Body of pancreas (tissue), 4 donors: ENCODE data around the gene MCF2L2. TPM values are rescaled to one million over a fixed set of nuclear protein-coding genes. Genes with fewer than 3 reads are reported as not detected.

ENCODE experiments used
- ATAC-seq: fragments of 150-250 bp; one replicate; pipeline ENCODE4 v1.9.1; 2016
- DNase-seq, 4 donors: peaks; one replicate each; pipeline ENCODE4 v3.0.0-alpha.2; 2019
- H3K27ac ChIP-seq, 4 donors: fragments of 200-600 bp; sonication (generic); 1 replicate in 3 of 4; 2 replicates in 1 of 4; pipeline versions ENCODE4 v1.5.1 to v1.6.1; 2016 to 2019; ENCODE audit warnings: mild to moderate bottlenecking in 1 of 4, mixed read lengths in 1 of 4, moderate library complexity in 1 of 4
- H3K27me3 ChIP-seq, 2 donors: fragments of 200-600 bp; sonication (generic); one replicate each; pipeline ENCODE4 v1.6.0; 2016; ENCODE audit warnings: mild to moderate bottlenecking in 1 of 2
- H3K36me3 ChIP-seq, 2 donors: fragments of 200-600 bp; sonication (generic); replicated peaks in 1 of 2; 2 replicates each; pipeline ENCODE4 v1.5.1; 2016; ENCODE audit warnings: low read depth in 2 of 2; ENCODE audit not compliant: insufficient read depth in 1 of 2
- H3K4me1 ChIP-seq: fragments of 200-600 bp; sonication (generic); one replicate; pipeline ENCODE4 v1.6.0; 2016
- H3K4me3 ChIP-seq, 2 donors: fragments of 200-600 bp; sonication (generic); 1 replicate in 1 of 2; 2 replicates in 1 of 2; pipeline ENCODE4 v1.5.1; 2016 to 2019
- H3K9me3 ChIP-seq, 3 donors: fragments of 200-600 bp; sonication (generic); 1 replicate in 2 of 3; 2 replicates in 1 of 3; pipeline ENCODE4 v1.5.1; 2016
- CTCF ChIP-seq, 7 experiments: fragments of 450-650 bp in 4 of 7; fragments of 200-600 bp in 3 of 7; sonication (generic) in 3 of 7; IDR thresholded peaks; one replicate each; pipeline ENCODE4 v1.5.1; 2016 to 2019; ENCODE audit warnings: antibody characterized with exemption in 7 of 7
- POLR2A ChIP-seq, 3 donors: fragments of 450-650 bp; IDR thresholded peaks; one replicate each; pipeline ENCODE4 v1.6.1; 2016; ENCODE audit warnings: antibody characterized with exemption in 3 of 3, mild to moderate bottlenecking in 2 of 3
- WGBS, 2 donors: methylation state at CpG; one replicate each; pipeline ENCODE4 v1.1.5; 2017; 5-methylcytosine and 5-hydroxymethylcytosine counted together
- intact Hi-C: fragments of 100-400 bp; cut with DNase I; formaldehyde crosslinking; loops from one replicate; pipeline ENCODE4 v1.15.1; 2023
- total RNA-seq, 2 donors: library from RNA; depleted of rRNA; stranded (reverse); fragments of >200 nt; gene quantifications; one replicate each; pipeline ENCODE4 v1.1.0, GENCODE V29; 2016

The MCF2L2 gene
- total RNA-seq, 2 donors from 2014 or later, result 0.26 TPM; not detected in 1

- ATAC-seq, result no peak
- intact Hi-C loops, result no loop called here
- H3K27ac ChIP-seq, result no peak overlapping the region
- 44 to 47% methylated on average over 2 of the region's 2 CpGs for WGBS, 2 donors
- H3K36me3 ChIP-seq, result no peaks in the 10 kb centered on the region
- no peak for TF ChIP-seq POLR2A (IDR thresholded peaks at IDR 0.05)
- TF ChIP-seq CTCF (IDR thresholded peaks at IDR 0.05), result no peak
- no peaks in the 10 kb centered on the region for H3K9me3 ChIP-seq
- H3K4me3 ChIP-seq, result no peak overlapping the region
- DNase-seq, result peak in 2 of 4 donors; percentile 20 to 32
- no peaks in the 10 kb centered on the region for H3K27me3 ChIP-seq
- peaks cover 10% of the 10 kb centered on the region for H3K4me1 ChIP-seq
These were observed 19.2 kb downstream of the MCF2L2 start for GRCh38 chr3:183409219-183409618.

GRCh38 chr3:183401678-183402077 lies 26.7 kb downstream of the MCF2L2 start:
- no peaks in the 10 kb centered on the region for H3K4me1 ChIP-seq
- 76 to 86% methylated on average over 1 of the region's 1 CpG for WGBS, 2 donors
- H3K4me3 ChIP-seq, result no peak overlapping the region
- DNase-seq (no peak), ATAC-seq (no peak)
- no peaks in the 10 kb centered on the region for H3K9me3 ChIP-seq
- intact Hi-C loops, result no loop called here
- no peak overlapping the region for H3K27ac ChIP-seq
- no peaks in the 10 kb centered on the region for H3K27me3 ChIP-seq
- H3K36me3 ChIP-seq, result no peaks in the 10 kb centered on the region
- TF ChIP-seq POLR2A (IDR thresholded peaks at IDR 0.05) (no peak), CTCF (IDR thresholded peaks at IDR 0.05) (no peak)

GRCh38 chr3:183400352-183400751 lies 28.1 kb downstream of the MCF2L2 start:
- intact Hi-C loops, result no loop called here
- no peaks in the 10 kb centered on the region for H3K36me3 ChIP-seq
- H3K9me3 ChIP-seq, result no peaks in the 10 kb centered on the region
- H3K4me3 ChIP-seq, result no peak overlapping the region
- TF ChIP-seq POLR2A (IDR thresholded peaks at IDR 0.05) (no peak), CTCF (IDR thresholded peaks at IDR 0.05) (no peak)
- no peaks in the 10 kb centered on the region for H3K27me3 ChIP-seq
- no peak for ATAC-seq
- no peak overlapping the region for H3K27ac ChIP-seq
- no peak for DNase-seq
- 53 to 65% methylated on average over 13 of the region's 13 CpGs for WGBS, 2 donors
- H3K4me1 ChIP-seq, result no peaks in the 10 kb centered on the region

GRCh38 chr3:183396662-183397391 lies 31.6 kb downstream of the MCF2L2 start:
- intact Hi-C loops, result no loop called here
- Histone ChIP-seq H3K36me3 (no peaks in the 10 kb centered on the region), H3K27me3 (no peaks in the 10 kb centered on the region), H3K9me3 (no peaks in the 10 kb centered on the region), H3K27ac (no peak overlapping the region), H3K4me1 (no peaks in the 10 kb centered on the region), H3K4me3 (no peak overlapping the region)
- 83 to 92% methylated on average over 5 of the region's 5 CpGs for whole genome bisulfite sequencing, 2 donors
- ATAC-seq (no peak), DNase-seq (no peak)
- TF ChIP-seq POLR2A (IDR thresholded peaks at IDR 0.05), result no peak
- no peak for TF ChIP-seq CTCF (IDR thresholded peaks at IDR 0.05)

GRCh38 chr3:183394150-183394549 lies 34.3 kb downstream of the MCF2L2 start:
- DNase-seq (no peak), ATAC-seq (no peak)
- Histone ChIP-seq H3K4me3 (no peak overlapping the region), H3K27ac (no peak overlapping the region), H3K9me3 (no peaks in the 10 kb centered on the region), H3K27me3 (no peaks in the 10 kb centered on the region), H3K36me3 (no peaks in the 10 kb centered on the region), H3K4me1 (no peaks in the 10 kb centered on the region)
- WGBS, 2 donors, result 75 to 86% methylated on average over 6 of the region's 6 CpGs
- intact Hi-C loops, result no loop called here
- no peak for TF ChIP-seq POLR2A (IDR thresholded peaks at IDR 0.05)
- no peak for TF ChIP-seq CTCF (IDR thresholded peaks at IDR 0.05)
